Loucy (cell line): Measurements from ENCODE around the gene CPXM2.

ENCODE experiments used
- CTCF ChIP-seq: fragments of 200-600 bp; sonication (generic); conservative IDR thresholded peaks from 2 replicates; pipeline ENCODE4 v1.5.1; 2014; ENCODE audit warnings: mild to moderate bottlenecking, antibody characterized with exemption, low read length
- EZH2phosphoT487 ChIP-seq: fragments of 200-600 bp; IDR thresholded peaks from 2 replicates; pipeline ENCODE4 v1.6.1; 2018; ENCODE audit warnings: antibody characterized with exemption, mild to moderate bottlenecking, moderate library complexity, borderline replicate concordance

DNA sequence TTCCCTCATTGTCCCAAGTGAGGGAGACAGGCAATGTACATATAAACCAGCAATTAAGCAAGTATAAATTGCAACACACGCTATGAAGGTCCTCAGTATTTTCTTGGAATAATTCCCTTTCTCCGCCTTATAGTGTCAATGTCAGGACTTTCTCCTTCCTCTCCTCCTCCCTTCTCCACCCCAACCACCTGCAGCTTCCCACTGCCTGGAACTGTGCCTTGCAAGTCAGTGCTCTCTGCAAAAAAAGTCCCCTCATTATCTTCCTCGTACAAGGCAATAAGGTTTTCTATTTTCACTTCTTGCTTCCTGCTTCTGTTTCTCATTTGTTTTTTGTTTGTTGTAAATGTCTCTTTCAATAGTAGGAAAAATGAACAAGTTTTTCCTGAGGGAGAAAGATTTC, 113.7 kb downstream of the CPXM2 start:
- TF ChIP-seq EZH2phosphoT487 (no peak), CTCF (no peak)
